IMR-90 (cell line): ENCODE measurements around the gene SH3TC1. TPM values are rescaled to one million over a fixed set of nuclear protein-coding genes. Genes with fewer than 3 reads are reported as not detected.
A peak's percentile ranks its signal among the peaks of the same experiment; 100 is the strongest.

Experiments
- ATAC-seq: fragments of 200-7000 bp; cut with Tn5 transposase; 2 replicates; pipeline ENCODE4 v1.9.1; 2020; ENCODE audit warnings: low read depth, mild to moderate bottlenecking, moderate library complexity
- BruUV-seq: library from RNA; stranded (reverse); fragments of 400-500 nt; replicated peaks from 2 replicates; lab custom pipeline; 2021; lab: Mats Ljungman, UMichigan
- CTCF ChIA-PET: fragments of 300-600 bp; formaldehyde crosslinking; extraction: SDS; loops from one replicate; lab custom pipeline; 2021; ENCODE audit warnings: antibody characterized with exemption; lab: Yijun Ruan, JAX
- POLR2A ChIA-PET: fragments of 300-600 bp; sonication (Branson Sonifier 250); formaldehyde crosslinking; loops from one replicate; lab custom pipeline; 2022; ENCODE audit warnings: antibody characterized with exemption; ENCODE audit not compliant: unreplicated experiment; lab: Charles Lee
- DNase-seq: peaks from one replicate; pipeline ENCODE4 v3.0.0; 2013
- H2AFZ ChIP-seq: replicated peaks from 2 replicates; pipeline ENCODE3; 2013; ENCODE audit warnings: low read length, mild to moderate bottlenecking; ENCODE audit not compliant: poor library complexity
- H2AK5ac ChIP-seq: 2 replicates; pipeline ENCODE4 v1.6.1; 2013; ENCODE audit warnings: low read depth, low read length, inconsistent platforms
- H2AK9ac ChIP-seq: replicated peaks from 2 replicates; pipeline ENCODE3; 2013; ENCODE audit warnings: mild to moderate bottlenecking, low read depth, low read length, moderate library complexity; ENCODE audit not compliant: poor library complexity
- H2BK120ac ChIP-seq: 2 replicates; pipeline ENCODE4 v1.6.1; 2013; ENCODE audit warnings: low read depth, low read length, inconsistent platforms
- H2BK15ac ChIP-seq: 3 replicates; pipeline ENCODE4 v1.6.1; 2013; ENCODE audit warnings: low read depth, low read length, inconsistent platforms
- H2BK20ac ChIP-seq: 2 replicates; pipeline ENCODE4 v1.6.1; 2013; ENCODE audit warnings: low read depth, mild to moderate bottlenecking, inconsistent platforms, low read length, moderate library complexity
- H2BK5ac ChIP-seq: 2 replicates; pipeline ENCODE4 v1.6.1; 2013; ENCODE audit warnings: mild to moderate bottlenecking, low read depth, low read length, inconsistent platforms; ENCODE audit not compliant: poor library complexity, severe bottlenecking
- H3K14ac ChIP-seq: replicated peaks from 2 replicates; pipeline ENCODE4 v1.6.1; 2013; ENCODE audit warnings: low read depth, low read length, inconsistent platforms
- H3K18ac ChIP-seq: 2 replicates; pipeline ENCODE4 v1.6.1; 2013; ENCODE audit warnings: low read depth, low read length, control low read depth
- H3K23ac ChIP-seq: 2 replicates; pipeline ENCODE4 v1.6.1; 2013; ENCODE audit warnings: low read depth, low read length, inconsistent platforms
- H3K27ac ChIP-seq: 2 replicates; pipeline ENCODE4 v1.5.1; 2013; ENCODE audit warnings: mild to moderate bottlenecking, control low read depth, low read length; ENCODE audit not compliant: insufficient read depth
- H3K27me3 ChIP-seq: 2 replicates; pipeline ENCODE4 v1.6.1; 2013; ENCODE audit warnings: low read length; ENCODE audit not compliant: control insufficient read depth, insufficient read depth
- H3K36me3 ChIP-seq: 2 replicates; pipeline ENCODE4 v1.6.1; 2013; ENCODE audit warnings: low read length, mixed read lengths; ENCODE audit not compliant: control insufficient read depth, insufficient read depth
- H3K4ac ChIP-seq: 2 replicates; pipeline ENCODE4 v1.6.1; 2013; ENCODE audit warnings: low read depth, low read length, inconsistent platforms
- H3K4me1 ChIP-seq: 2 replicates; pipeline ENCODE4 v1.6.1; 2013; ENCODE audit warnings: low read length, mixed read lengths; ENCODE audit not compliant: control insufficient read depth, insufficient read depth
- H3K4me2 ChIP-seq: 2 replicates; pipeline ENCODE4 v1.6.1; 2013; ENCODE audit warnings: low read depth, mild to moderate bottlenecking, control low read depth, low read length, moderate library complexity
- H3K4me3 ChIP-seq: 2 replicates; pipeline ENCODE4 v1.5.1; 2013; ENCODE audit warnings: low read depth, mild to moderate bottlenecking, control low read depth, low read length, moderate library complexity; ENCODE audit not compliant: insufficient read depth
- H3K56ac ChIP-seq: 2 replicates; pipeline ENCODE4 v1.6.1; 2013; ENCODE audit warnings: low read length, inconsistent platforms; ENCODE audit not compliant: insufficient read depth; ENCODE audit errors: extremely low read depth
- H3K79me1 ChIP-seq, 2 experiments: 2 replicates each; pipeline ENCODE4 v1.6.1; 2013; ENCODE audit warnings: low read length in 2 of 2, inconsistent platforms in 1 of 2, low read depth in 1 of 2
- H3K9ac ChIP-seq: 2 replicates; pipeline ENCODE4 v1.6.1; 2013; ENCODE audit warnings: low read depth, low read length, control low read depth
- H3K9me1 ChIP-seq: 2 replicates; pipeline ENCODE4 v1.6.1; 2013; ENCODE audit warnings: low read length, inconsistent platforms; ENCODE audit not compliant: insufficient read depth
- H3K9me3 ChIP-seq: 2 replicates; pipeline ENCODE4 v1.6.1; 2013; ENCODE audit warnings: low read length; ENCODE audit not compliant: control insufficient read depth, insufficient read depth
- H4K20me1 ChIP-seq: 2 replicates; pipeline ENCODE4 v1.6.1; 2013; ENCODE audit warnings: low read length, inconsistent platforms; ENCODE audit not compliant: insufficient read depth
- H4K5ac ChIP-seq: 2 replicates; pipeline ENCODE4 v1.6.1; 2013; ENCODE audit warnings: mild to moderate bottlenecking, low read depth, low read length, control low read depth
- H4K8ac ChIP-seq, 2 experiments: 2 replicates each; pipeline ENCODE4 v1.6.1; 2013; ENCODE audit warnings: low read depth in 2 of 2, low read length in 2 of 2, control low read depth in 1 of 2, inconsistent platforms in 1 of 2
- H4K91ac ChIP-seq: 2 replicates; pipeline ENCODE4 v1.6.1; 2013; ENCODE audit warnings: low read depth, low read length, inconsistent platforms; ENCODE audit not compliant: insufficient read depth
- BHLHE40 ChIP-seq: fragments of 150-350 bp; IDR thresholded peaks from 2 replicates; pipeline ENCODE4 v1.6.1; 2016; ENCODE audit warnings: mild to moderate bottlenecking, low read depth, low read length
- CHD1 ChIP-seq: IDR thresholded peaks from 2 replicates; pipeline ENCODE4 v1.6.1; 2012; ENCODE audit warnings: low read depth, low read length, improper control_type of control experiment
- CTCF ChIP-seq: conservative IDR thresholded peaks from 2 replicates; pipeline ENCODE4 v1.5.1; 2012; ENCODE audit warnings: mild to moderate bottlenecking, low read depth, low read length, improper control_type of control experiment
- FOS ChIP-seq: fragments of 150-350 bp; IDR thresholded peaks from 2 replicates; pipeline ENCODE4 v1.6.1; 2016; ENCODE audit warnings: low read depth, low read length
- MXI1 ChIP-seq: IDR thresholded peaks from 2 replicates; pipeline ENCODE4 v1.6.1; 2012; ENCODE audit warnings: low read depth, mild to moderate bottlenecking, low read length, moderate library complexity, borderline replicate concordance
- RCOR1 ChIP-seq: IDR thresholded peaks from 2 replicates; pipeline ENCODE4 v1.6.1; 2012; ENCODE audit warnings: mild to moderate bottlenecking, low read length, improper control_type of control experiment; ENCODE audit not compliant: insufficient replicate concordance
- RFX5 ChIP-seq: IDR thresholded peaks from 2 replicates; pipeline ENCODE4 v1.8.0; 2012; ENCODE audit warnings: low read depth, mild to moderate bottlenecking, low read length, moderate library complexity
- SMC3 ChIP-seq: fragments of 150-350 bp; IDR thresholded peaks from 2 replicates; pipeline ENCODE4 v1.6.1; 2016; ENCODE audit warnings: low read depth, mild to moderate bottlenecking, antibody characterized with exemption, low read length, moderate library complexity
- USF2 ChIP-seq: fragments of 150-350 bp; IDR thresholded peaks from 2 replicates; pipeline ENCODE4 v1.6.1; 2017; ENCODE audit warnings: mild to moderate bottlenecking, antibody characterized with exemption, low read length, low read depth
- WGBS, 2 experiments: methylation state at CpG; one replicate each; pipeline versions ENCODE4 v1.1.5 to v1.1.7; 2013; ENCODE audit warnings: missing lambda C conversion rate in 2 of 2; ENCODE audit not compliant: insufficient read length in 1 of 2; ENCODE audit errors: extremely low coverage in 2 of 2; 5-methylcytosine and 5-hydroxymethylcytosine counted together
- dilution Hi-C: fragments of 300-500 bp; cut with HindIII; formaldehyde crosslinking; loops from one replicate; pipeline ENCODE4 v1.14.3; 2018; ENCODE audit warnings: low sequenced_read_pairs; ENCODE audit not compliant: unreplicated experiment
- in situ Hi-C: fragments of 300-500 bp; cut with MboI; formaldehyde crosslinking; loops from 3 replicates; pipeline ENCODE4 v1.14.3; 2019; ENCODE audit warnings: low sequenced_read_pairs, inconsistent platforms, mixed read lengths
- intact Hi-C: fragments of 100-400 bp; cut with micrococcal nuclease; formaldehyde crosslinking; loops from 2 replicates; pipeline ENCODE4 v1.10.0; 2022
- polyA plus RNA-seq, 3 experiments: library from polyadenylated mRNA; depleted of rRNA; stranded (reverse); fragments of >200 nt; gene quantifications; 2 replicates each; pipeline ENCODE4 v1.2.3, GENCODE V29; 2012; ENCODE audit warnings: low replicate concordance in 1 of 3
- total RNA-seq: library from RNA; depleted of rRNA; stranded (reverse); fragments of >200 nt; gene quantifications from 2 replicates; pipeline ENCODE4 v1.2.3, GENCODE V29; 2012

SH3TC1 gene
- total and polyA plus RNA-seq, 2 of the 4 experiments (the other 2 are of a cell fraction) = 1.6 to 2.2 TPM

GRCh38 chr4:8159537-8160232, 39.4 kb upstream of the SH3TC1 start:
- H2AFZ ChIP-seq = peak overlapping the region; percentile 99
- H3K56ac ChIP-seq = no peak overlapping the region
- peaks cover 61% of the 10 kb centered on the region for H3K27me3 ChIP-seq
- dilution Hi-C loops = no loop called here
- H3K27ac ChIP-seq = no peak overlapping the region
- H3K14ac ChIP-seq = no peak overlapping the region
- no peaks in the 10 kb centered on the region for H3K79me1 ChIP-seq
- DNase-seq (no peak), ATAC-seq (no peak)
- TF ChIP-seq RCOR1 = no peak
- TF ChIP-seq USF2 = no peak
- no peak for TF ChIP-seq CTCF
- no peak for TF ChIP-seq FOS
- no peak for TF ChIP-seq MXI1
- no peak for TF ChIP-seq RFX5
- no peak for TF ChIP-seq SMC3
- no peak for TF ChIP-seq CHD1
- no peak for TF ChIP-seq BHLHE40
- H2BK120ac ChIP-seq = no peak overlapping the region
- in situ Hi-C loops = no loop called here
- intact Hi-C loops = no loop called here
- no peak overlapping the region for H4K5ac ChIP-seq
- no peaks in the 10 kb centered on the region for H4K20me1 ChIP-seq
- no peaks in the 10 kb centered on the region for H3K36me3 ChIP-seq
- H2BK15ac ChIP-seq = no peak overlapping the region
- peak overlapping the region in 1 of 2 experiments; percentile 96; a peak in 2 of 4 replicates for H4K8ac ChIP-seq
- 3% methylated on average over 7 of the region's 13 CpGs; no CpG with 5 or more reads in 1 of the 2 experiments for WGBS, 2 experiments
- CTCF ChIA-PET = interaction anchor here (1.3 kb wide), 1 partner anchor 17 kb away, joined by 3 read pairs; no protein-coding TSS in a partner anchor
- no TSS peak for BruUV-seq
- H2AK5ac ChIP-seq = 0 out of 2 replicates have a peak overlapping the region, but pooled peaks have one; percentile 50
- H3K4me3 ChIP-seq = peak overlapping the region; percentile 83
- H2AK9ac ChIP-seq = peak overlapping the region; percentile 96
- POLR2A ChIA-PET = no interaction called here
- peak overlapping the region; percentile 49; the same call in 1 of the 2 replicates for H3K23ac ChIP-seq
- H3K4me1 ChIP-seq = peaks cover 5% of the 10 kb centered on the region; the same call in 1 of the 2 replicates
- peak overlapping the region; percentile 97 for H3K4me2 ChIP-seq
- H2BK20ac ChIP-seq = no peak overlapping the region
- no peaks in the 10 kb centered on the region for H3K9me3 ChIP-seq
- no peak overlapping the region; the same call in 1 of the 2 replicates for H3K4ac ChIP-seq
- H3K18ac ChIP-seq = no peak overlapping the region
- H2BK5ac ChIP-seq = no peak overlapping the region
- H3K9ac ChIP-seq = peak overlapping the region; percentile 80
- 0 out of 2 replicates have a peak, but pooled peaks cover 4% of the 10 kb centered on the region for H3K9me1 ChIP-seq
- no peak overlapping the region; the same call in 1 of the 2 replicates for H4K91ac ChIP-seq
